Rectal smooth muscle tissue (tissue), 1 donor: ENCODE results near the gene NTPCR.

Source experiments
- H3K27ac ChIP-seq: one replicate; pipeline ENCODE4 v1.7.0; 2013; ENCODE audit warnings: low read depth, low read length, inconsistent platforms
- H3K27me3 ChIP-seq: one replicate; pipeline ENCODE4 v1.7.0; 2013; ENCODE audit warnings: low read length; ENCODE audit not compliant: control insufficient read depth, insufficient read depth
- H3K36me3 ChIP-seq: one replicate; pipeline ENCODE4 v1.7.0; 2013; ENCODE audit warnings: low read length; ENCODE audit not compliant: control insufficient read depth, insufficient read depth
- H3K4me1 ChIP-seq: one replicate; pipeline ENCODE4 v1.7.0; 2013; ENCODE audit warnings: low read length; ENCODE audit not compliant: control insufficient read depth, insufficient read depth
- H3K4me3 ChIP-seq: one replicate; pipeline ENCODE4 v1.7.0; 2013; ENCODE audit warnings: low read length
- H3K9ac ChIP-seq: one replicate; pipeline ENCODE4 v1.7.0; 2013; ENCODE audit warnings: low read length

NTPCR gene

DNA sequence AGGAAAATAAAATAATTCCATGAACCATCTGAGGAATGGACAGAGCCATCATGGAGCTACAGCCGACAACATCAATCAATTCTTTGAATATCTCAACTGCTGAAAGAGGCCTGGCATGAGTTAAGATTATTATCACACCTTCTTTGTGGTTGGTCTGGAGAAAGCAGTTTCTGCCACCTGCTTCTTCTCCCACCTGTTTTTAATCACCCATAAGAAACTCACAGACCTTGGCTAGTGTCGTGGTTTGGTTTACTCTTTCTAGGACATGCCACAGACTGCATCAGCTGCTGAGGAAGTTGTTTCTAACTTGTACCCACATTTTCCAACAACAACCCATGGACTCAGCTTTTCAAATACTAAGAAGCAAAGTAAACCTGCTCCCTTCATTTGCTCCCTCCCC lies 65.6 kb downstream of the NTPCR start:
- Histone ChIP-seq H3K27me3 (no peaks in the 10 kb centered on the region), H3K9ac (no peak overlapping the region), H3K27ac (no peak overlapping the region), H3K36me3 (no peaks in the 10 kb centered on the region), H3K4me3 (no peak overlapping the region), H3K4me1 (no peaks in the 10 kb centered on the region)

DNA sequence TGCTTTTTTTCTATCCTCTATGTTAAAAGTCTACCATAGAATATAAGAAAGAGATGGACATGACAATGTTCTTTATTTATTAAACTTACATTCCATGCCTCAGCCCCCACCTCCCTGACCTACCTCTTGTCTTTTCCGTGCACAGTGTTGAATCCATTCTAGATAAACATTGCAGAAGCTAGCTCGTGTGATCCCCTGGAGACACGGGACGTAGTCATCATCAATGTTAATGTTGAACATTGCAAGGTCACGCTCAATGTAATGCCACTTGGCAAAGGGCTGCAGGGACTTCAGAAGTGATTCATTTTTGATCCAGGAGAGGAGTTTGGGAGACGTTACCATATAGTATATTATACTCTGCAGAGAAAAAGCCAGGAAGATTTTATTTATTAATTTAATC lies 66.4 kb downstream of the NTPCR start:
- H3K4me1 ChIP-seq: no peaks in the 10 kb centered on the region
- H3K4me3 ChIP-seq: no peak overlapping the region
- no peaks in the 10 kb centered on the region for H3K36me3 ChIP-seq
- H3K27me3 ChIP-seq: no peaks in the 10 kb centered on the region
- no peak overlapping the region for H3K27ac ChIP-seq
- no peak overlapping the region for H3K9ac ChIP-seq

GRCh38 chr1:233019083-233019482 lies 68.7 kb downstream of the NTPCR start:
- H3K27ac ChIP-seq: no peak overlapping the region
- no peaks in the 10 kb centered on the region for H3K4me1 ChIP-seq
- H3K4me3 ChIP-seq: no peak overlapping the region
- no peaks in the 10 kb centered on the region for H3K36me3 ChIP-seq
- no peaks in the 10 kb centered on the region for H3K27me3 ChIP-seq
- no peak overlapping the region for H3K9ac ChIP-seq

DNA sequence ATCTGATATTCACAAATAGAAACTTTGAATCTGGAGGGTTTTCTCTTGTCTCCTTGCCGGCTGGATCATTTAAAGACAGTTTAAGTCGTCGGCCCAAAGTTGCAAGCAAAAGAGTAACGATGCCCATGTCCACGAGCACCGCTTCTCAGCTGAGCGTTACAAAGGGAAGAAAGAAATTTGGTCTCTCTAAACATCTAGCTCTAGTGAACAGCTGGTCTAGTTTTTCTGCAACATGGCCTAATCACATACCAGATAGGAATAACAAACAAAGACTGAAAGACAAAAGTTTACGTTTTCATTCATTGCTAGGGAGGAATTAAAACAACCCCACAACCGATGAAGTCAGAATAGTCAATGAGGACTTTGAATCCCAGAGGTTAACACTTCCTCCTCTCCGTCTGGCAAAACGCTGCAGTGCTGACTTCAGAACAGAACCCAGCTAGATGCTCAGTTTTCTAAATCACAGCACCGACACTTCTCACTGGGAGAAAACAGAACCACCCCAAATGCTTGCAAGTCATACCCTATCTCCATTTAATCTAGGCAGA lies 69.4 kb downstream of the NTPCR start:
- Histone ChIP-seq H3K36me3 (no peaks in the 10 kb centered on the region), H3K27me3 (no peaks in the 10 kb centered on the region), H3K4me3 (no peak overlapping the region), H3K27ac (no peak overlapping the region), H3K4me1 (no peaks in the 10 kb centered on the region), H3K9ac (no peak overlapping the region)

- Histone ChIP-seq H3K9ac (no peak overlapping the region), H3K4me1 (no peaks in the 10 kb centered on the region), H3K27ac (no peak overlapping the region), H3K4me3 (no peak overlapping the region), H3K27me3 (no peaks in the 10 kb centered on the region), H3K36me3 (no peaks in the 10 kb centered on the region)
These were observed 70.0 kb downstream of the NTPCR start for GRCh38 chr1:233020426-233020825.

GRCh38 chr1:233022246-233022645 lies 71.8 kb downstream of the NTPCR start:
- H3K4me1 ChIP-seq: no peaks in the 10 kb centered on the region
- H3K9ac ChIP-seq: no peak overlapping the region
- no peak overlapping the region for H3K4me3 ChIP-seq
- no peak overlapping the region for H3K27ac ChIP-seq
- no peaks in the 10 kb centered on the region for H3K36me3 ChIP-seq
- no peaks in the 10 kb centered on the region for H3K27me3 ChIP-seq

GRCh38 chr1:233024199-233024598 lies 73.8 kb downstream of the NTPCR start:
- no peaks in the 10 kb centered on the region for H3K27me3 ChIP-seq
- H3K4me1 ChIP-seq: no peaks in the 10 kb centered on the region
- no peak overlapping the region for H3K9ac ChIP-seq
- no peaks in the 10 kb centered on the region for H3K36me3 ChIP-seq
- H3K4me3 ChIP-seq: no peak overlapping the region
- H3K27ac ChIP-seq: no peak overlapping the region

DNA sequence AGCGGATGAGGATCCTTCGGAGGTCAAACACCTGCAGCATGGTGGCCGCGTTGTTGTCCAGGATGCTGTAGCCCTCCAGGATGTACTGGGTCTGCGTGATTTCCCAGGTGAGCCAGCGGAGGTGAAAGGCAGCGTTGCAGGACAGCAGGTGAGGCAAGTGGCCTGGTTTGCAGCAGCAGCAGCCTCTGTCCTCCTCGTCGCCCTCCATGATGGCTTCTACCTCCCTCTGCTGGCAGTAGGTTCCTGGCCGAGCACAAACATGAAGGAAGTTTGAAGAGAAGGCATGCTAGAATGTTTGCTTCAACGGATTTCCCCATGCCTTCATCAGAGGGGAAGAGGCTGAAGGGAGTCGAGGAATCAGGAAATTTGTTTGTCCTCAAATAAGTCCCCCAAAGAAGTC lies 74.7 kb downstream of the NTPCR start:
- no peak overlapping the region for H3K27ac ChIP-seq
- no peaks in the 10 kb centered on the region for H3K36me3 ChIP-seq
- H3K9ac ChIP-seq: no peak overlapping the region
- no peaks in the 10 kb centered on the region for H3K4me1 ChIP-seq
- H3K4me3 ChIP-seq: no peak overlapping the region
- no peaks in the 10 kb centered on the region for H3K27me3 ChIP-seq

- H3K4me1 ChIP-seq: no peaks in the 10 kb centered on the region
- no peak overlapping the region for H3K4me3 ChIP-seq
- H3K36me3 ChIP-seq: no peaks in the 10 kb centered on the region
- no peak overlapping the region for H3K27ac ChIP-seq
- no peak overlapping the region for H3K9ac ChIP-seq
- H3K27me3 ChIP-seq: no peaks in the 10 kb centered on the region
These were observed 75.2 kb downstream of the NTPCR start for GRCh38 chr1:233025567-233025966.

GRCh38 chr1:233027046-233027445 lies 76.6 kb downstream of the NTPCR start:
- Histone ChIP-seq H3K36me3 (no peaks in the 10 kb centered on the region), H3K27me3 (no peaks in the 10 kb centered on the region), H3K9ac (no peak overlapping the region), H3K4me3 (no peak overlapping the region), H3K27ac (no peak overlapping the region), H3K4me1 (no peaks in the 10 kb centered on the region)

- no peak overlapping the region for H3K4me3 ChIP-seq
- H3K36me3 ChIP-seq: no peaks in the 10 kb centered on the region
- H3K9ac ChIP-seq: no peak overlapping the region
- H3K4me1 ChIP-seq: no peaks in the 10 kb centered on the region
- no peaks in the 10 kb centered on the region for H3K27me3 ChIP-seq
- no peak overlapping the region for H3K27ac ChIP-seq
These were observed 81.1 kb downstream of the NTPCR start for GRCh38 chr1:233031521-233031920.

DNA sequence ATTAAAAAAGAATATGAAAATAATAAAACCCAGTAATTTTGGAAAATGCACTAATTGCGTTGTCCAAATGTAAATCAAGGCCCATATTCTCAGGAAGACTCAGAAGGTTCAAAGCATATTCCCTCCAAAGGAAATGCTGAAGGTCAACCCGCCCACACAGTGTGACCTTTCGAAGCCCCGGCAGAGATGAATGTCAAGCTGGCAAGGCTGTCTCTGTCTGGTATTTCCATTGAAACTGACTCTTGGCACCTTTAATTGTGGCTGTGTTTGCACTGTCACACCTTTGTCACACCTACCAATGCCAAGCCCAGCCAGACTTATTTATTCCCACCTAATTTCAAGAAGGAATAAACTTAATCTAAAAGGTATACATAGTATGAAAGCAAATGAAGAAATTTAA lies 82.5 kb downstream of the NTPCR start:
- Histone ChIP-seq H3K27ac (no peak overlapping the region), H3K4me1 (no peaks in the 10 kb centered on the region), H3K9ac (no peak overlapping the region), H3K36me3 (no peaks in the 10 kb centered on the region), H3K4me3 (no peak overlapping the region), H3K27me3 (no peaks in the 10 kb centered on the region)

DNA sequence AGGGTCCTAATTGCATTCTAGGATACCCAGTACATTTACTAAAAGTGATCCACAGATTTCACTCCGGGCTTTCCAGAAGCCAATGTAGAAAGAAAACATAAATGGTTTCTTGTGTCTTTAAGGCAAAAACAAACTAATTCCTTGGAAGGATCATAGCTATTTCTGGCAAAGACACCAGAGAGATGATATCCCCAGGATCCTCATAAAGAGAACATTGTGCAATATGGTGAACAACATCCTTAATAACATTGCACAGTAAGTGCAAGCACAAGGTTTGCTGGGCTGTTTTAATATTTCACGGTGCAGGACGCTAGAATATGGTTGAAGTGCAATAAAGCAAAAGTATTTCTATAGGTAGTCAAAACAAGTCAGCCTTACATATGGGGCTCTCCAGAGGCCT lies 83.0 kb downstream of the NTPCR start:
- H3K27ac ChIP-seq: no peak overlapping the region
- no peaks in the 10 kb centered on the region for H3K36me3 ChIP-seq
- no peaks in the 10 kb centered on the region for H3K27me3 ChIP-seq
- H3K9ac ChIP-seq: no peak overlapping the region
- no peaks in the 10 kb centered on the region for H3K4me1 ChIP-seq
- no peak overlapping the region for H3K4me3 ChIP-seq
